GM18909 (cell line): ENCODE measurements around the gene ASZ1.

Experiments used
- ATAC-seq: cut with Tn5 transposase; IDR thresholded peaks from one replicate; pipeline ENCODE4 v1.9.1; 2021; ENCODE audit warnings: mild to moderate bottlenecking; ENCODE audit not compliant: unreplicated experiment, poor library complexity

Gene ASZ1

DNA sequence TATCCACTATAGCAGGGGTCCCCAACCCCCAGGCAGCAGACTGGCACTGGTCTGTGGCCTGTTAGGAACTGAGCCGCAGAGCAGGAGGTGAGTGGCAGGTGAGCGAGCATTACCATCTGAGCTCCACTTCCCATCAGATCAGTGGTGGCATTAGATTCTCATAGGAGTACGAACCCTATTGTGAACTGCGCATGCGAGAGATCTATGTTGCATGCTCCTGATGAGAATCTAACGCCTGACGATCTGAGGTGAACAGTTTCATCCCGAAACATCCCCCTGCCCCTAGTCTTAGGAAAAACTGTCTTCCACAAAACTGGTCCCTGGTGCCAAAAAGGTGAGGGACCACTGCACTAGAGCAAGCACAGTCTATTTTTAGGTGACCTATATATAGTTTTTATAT, 23.6 kb downstream of the ASZ1 start:
- ATAC-seq: no peak

DNA sequence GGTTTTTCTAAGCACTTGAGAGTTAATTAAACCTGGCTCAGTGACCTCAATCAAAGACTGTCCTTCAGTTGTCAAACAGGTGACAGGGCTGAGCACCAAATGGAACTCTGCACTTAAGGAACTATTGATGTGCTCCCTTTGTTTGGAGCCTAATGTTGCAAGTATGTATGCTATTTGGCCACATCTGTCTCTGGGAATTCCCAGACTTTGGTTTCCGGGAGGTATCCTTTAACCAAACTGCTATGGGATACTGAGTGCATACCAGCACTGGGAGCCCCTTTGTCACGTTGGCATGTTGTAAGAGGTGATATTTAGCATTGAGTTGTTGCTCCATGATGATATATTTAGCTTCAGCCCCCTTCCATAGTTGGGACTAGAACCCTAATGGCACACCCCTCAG, 25.2 kb downstream of the ASZ1 start:
- ATAC-seq: no peak

DNA sequence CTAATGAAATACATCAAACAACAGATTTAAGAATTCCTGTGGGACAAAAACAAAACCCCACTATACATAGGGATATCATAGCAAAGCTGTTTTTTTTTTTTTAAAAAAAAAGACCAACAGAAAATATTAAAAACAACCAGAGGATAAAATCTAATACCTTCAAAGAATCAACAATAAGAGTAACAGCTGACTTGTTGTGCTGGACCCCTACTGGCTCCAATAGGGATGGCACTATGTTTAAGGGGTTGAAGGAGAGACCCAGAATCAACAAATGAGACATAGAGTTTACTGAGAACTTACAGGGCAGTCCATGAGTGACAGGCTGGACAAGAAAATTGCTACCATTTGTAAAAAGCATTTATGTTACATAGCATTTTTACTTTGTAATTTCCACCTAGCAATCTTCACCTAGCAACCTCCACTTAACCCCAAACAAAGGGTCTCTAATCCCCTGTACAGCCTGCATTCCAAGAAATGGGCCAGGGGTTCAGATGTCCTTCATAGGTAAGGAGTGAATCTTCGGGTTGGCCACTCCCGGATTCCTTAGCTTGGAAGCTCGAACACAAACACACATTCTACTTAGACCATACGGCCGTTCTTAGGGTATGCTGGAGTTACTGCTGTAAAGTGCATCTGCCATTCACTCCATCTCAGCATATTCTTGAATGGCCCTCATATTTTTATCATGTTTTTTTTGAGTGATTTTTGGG, 25.8 kb downstream of the ASZ1 start:
- ATAC-seq: peak; percentile 51

DNA sequence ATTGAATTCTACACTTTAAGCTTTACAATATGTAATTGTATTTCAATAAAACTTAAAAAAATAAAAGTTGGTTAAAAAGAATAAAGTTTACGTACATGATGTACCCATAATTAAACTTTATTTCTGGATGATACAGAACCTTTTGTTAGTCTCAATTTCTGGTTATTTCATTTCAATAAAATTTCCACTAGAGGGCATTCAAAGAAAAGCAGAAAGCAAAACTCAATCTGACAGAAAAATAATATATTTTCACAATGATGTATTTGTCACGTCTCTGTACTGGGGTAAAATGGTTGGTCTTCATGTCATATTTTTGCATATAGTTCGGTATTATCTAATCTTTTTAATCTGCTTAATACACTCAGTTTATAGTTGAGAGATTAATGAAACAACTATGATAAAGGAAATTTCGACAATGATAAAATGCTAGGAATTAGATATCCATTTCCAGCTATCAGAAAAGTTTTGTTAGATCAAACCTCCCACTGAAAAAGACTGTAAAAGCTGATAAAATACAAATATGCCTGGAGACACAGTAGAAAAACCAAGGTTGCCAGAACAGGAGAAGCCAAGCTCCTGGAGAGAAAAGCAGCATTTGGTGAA, 27.4 kb downstream of the ASZ1 start:
- ATAC-seq: no peak

DNA sequence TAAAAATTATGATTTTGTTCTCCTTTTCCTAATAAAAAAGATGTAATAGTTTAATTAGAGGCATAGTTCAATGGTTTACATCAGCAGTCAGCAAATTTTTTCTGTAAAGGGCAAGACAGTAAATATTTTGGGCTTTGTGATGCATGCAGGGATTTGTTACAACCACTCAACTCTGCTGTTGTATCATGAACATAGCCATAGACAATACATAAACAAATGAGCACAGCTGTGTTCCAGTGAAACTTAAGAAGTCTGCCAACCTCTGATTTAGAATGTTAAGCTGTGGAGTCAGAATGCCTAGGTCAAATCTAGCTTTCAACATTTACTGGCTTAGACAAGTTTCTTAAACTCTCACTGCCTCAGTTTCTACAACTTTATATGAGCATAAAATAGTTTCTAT, 31.6 kb downstream of the ASZ1 start:
- no peak for ATAC-seq

DNA sequence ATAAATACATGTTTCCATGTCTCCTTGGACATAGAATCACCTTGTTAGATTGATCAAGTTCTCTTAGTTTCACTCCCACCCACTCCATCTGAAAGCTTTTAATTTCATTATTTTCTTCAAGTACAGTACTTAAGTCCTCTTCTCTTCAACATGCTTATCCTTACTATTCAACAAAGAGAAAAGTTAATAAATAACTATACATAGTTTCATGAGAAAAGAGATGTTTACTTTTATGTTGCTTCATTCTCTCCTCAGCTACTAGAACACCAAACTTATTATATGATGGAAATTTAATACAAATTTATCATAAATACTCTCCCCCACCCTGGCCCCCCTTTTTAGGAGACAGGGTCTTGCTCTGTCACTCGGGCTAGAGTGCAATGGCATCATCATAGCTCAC, 33.5 kb downstream of the ASZ1 start:
- ATAC-seq: no peak

DNA sequence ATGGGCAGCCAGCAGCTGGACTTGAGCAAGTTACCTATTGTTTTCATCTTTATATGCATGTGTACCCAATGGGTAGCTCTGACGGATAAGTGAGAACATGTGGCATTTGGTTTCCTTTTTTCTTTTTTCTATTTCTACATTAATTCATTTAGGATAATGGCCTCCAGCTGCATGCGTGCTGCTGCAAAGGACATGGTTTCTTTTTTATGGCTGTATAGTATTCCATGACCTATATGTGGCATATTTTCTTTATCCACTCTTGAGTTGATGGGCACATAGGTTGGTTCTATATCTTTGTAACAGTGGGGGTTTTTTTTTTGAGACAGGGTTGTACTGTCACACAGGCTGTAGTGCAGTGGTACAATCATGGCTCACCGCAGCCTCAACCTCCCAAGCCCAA, 37.4 kb downstream of the ASZ1 start:
- ATAC-seq: no peak

DNA sequence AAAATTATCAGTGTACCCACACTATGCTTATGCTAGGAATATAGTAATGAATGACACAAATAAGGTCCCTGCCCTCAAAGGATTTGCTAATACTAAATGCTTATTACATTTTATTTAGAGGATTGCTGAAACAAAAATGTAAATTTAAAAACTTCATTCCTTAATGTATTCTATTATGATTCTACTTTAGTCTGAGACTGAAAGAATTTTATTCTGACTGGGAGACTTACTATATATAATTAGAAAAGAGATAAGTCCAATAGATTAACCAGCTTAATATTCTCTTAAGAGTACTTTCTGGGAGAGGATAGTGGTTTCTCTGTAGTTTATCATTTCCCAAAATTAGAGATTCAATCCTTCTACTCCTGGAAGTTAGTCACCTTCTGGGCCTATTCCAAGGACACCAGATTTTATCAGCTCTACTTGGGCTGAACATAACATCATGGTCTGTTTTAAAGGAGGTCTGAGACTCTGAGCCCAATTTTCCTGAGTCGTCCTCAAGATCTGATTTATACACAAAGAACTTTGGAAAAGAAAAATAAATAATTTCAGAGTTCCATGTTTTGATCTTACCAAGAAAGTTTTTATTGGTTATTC, 41.1 kb downstream of the ASZ1 start:
- ATAC-seq: no peak

DNA sequence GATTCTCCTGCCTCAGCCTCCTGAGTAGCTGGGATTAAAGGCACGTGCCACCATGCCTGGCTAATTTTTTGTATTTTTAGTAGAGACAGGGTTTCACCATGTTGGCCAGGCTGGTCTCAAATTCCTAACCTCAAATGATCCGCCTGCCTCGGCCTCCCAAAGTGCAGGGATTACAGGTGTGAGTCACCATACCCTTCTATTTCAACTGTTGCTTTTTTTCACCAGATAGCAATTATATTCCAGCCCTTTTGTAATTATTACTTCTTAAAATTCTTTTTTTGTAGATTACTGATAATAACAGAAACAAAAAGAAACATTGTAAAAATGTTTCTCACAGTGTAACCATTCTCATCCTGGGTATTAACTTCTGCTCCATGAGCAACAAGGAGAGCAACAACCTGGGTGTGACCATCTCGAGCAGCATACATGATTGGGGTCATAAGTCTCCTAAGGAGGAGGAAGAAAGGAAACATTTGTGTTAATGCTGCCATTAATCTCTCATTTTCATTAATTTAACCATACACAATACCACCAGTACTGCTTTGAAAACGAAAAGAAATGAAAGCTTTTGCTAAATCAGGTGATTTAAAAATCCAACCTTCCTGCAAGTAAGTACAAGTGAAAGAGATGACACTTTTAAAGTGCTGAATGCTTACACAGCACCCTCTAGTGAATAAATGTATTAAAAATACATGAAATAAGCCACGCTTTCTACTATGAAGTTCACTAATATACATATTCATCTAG, 41.8 kb downstream of the ASZ1 start:
- ATAC-seq: peak; percentile 58

DNA sequence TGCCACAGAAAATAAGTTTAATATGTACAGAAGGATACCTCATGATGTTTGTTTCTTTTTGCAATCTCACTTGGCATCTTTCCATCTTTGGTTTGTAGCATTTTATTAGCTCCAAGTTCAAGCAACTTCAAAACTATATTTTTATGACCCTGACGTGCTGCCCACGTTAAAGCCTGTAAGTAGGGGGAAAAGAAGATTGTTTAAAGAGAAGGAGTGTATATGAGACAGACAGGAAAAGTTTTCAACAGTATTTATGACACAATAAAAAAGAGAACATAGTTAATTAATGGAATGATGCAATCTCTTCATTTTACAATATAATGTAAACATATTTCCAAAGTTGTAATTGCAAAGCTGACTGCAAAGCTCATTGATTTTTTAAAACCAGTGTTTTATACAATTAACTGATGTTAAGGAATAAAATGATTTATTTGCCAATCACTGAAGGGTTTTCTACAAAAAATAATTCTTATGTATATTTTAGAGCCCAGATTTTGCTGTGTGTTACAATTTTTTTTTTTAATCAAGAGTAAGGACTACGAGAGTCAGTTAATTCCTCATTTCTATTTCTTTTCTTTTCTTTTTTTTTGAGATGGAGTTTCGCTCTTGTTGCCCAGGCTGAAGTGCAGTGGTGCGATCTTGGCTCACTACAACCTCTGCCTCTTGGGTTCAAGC, 42.5 kb downstream of the ASZ1 start:
- ATAC-seq: no peak

DNA sequence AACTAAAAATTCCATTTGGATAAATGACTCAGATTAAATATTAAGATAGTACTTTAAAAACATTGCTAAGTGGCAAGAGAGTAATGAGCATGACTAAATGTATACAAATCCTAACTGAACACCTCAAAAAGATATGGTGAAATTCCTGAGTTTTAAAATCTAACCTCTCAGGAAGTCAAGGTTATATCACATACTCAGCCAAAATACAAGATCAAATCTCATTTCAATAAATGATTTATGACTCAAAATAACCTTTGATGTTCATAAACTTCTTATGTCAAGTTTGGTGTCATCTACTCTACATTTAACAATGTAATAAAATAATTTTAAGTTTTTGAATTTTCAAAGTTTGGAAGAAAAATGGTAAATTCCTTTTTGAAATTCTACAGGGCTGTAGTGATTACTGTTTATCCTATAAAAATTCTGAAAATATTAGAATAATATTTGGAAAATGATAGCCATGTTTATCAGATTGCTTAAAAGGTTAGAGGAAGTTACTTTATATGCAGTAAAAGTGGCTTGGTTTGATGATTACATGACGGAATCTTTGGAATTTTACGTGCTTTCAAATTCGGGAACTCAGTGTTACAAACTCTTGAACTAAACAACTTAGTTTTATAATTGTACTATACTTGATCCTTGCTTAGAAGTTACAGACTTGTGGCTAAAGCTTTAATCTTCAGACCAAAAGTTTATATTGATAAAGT, 43.7 kb downstream of the ASZ1 start:
- no peak for ATAC-seq

DNA sequence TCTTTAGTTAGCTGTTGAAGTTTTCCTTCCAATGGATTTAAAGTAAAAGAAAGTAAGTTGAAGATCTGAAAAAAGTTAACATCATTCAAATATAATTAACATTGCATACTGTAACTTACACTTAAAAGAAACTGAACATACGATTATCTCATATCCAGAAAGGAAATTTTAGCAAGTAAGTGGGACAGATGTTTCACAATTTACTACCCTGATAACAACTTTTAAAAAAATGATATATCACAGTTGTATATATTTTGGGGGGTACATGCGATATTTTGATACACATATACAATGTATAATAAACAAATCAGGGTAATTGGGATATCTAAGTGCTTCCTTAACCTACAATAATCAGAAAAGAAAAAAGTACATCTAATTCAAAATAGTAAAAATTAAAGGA, 44.2 kb downstream of the ASZ1 start:
- no peak for ATAC-seq

DNA sequence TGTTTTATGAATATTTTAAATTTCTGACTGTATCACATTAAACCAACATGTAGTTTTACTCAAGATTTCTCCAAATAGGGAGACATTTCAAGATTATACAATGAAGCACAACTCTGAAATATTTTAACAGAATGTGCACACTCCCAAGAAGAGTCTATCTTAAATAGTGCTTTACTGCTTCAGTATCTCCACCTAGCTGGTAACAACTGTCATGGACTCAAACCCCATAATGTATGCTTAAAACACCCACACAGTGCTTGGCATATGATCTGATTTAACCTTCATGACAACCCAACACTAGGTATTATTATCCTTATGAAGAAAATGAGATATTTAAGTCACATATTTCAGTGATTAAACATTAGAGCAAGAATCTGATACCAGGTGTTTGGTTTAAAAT, 45.9 kb downstream of the ASZ1 start:
- ATAC-seq: no peak

DNA sequence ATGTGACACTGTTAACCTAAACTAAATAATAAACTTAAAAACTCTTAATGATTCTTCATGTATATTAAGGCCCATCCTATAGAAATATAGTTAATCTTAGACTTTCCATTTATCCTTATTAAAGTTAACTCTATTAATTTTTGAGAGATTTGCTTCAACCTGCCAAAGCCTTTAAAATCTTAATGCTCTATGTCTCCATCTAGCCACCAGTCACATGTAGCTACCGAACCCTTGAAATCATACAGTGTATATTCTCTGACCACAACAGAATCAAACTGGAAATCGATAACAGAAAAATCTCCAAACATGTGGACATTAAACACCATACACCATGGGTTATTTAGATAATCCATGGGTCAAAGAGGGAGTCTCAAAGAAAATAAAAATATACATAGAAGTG, 51.9 kb downstream of the ASZ1 start:
- no peak for ATAC-seq

DNA sequence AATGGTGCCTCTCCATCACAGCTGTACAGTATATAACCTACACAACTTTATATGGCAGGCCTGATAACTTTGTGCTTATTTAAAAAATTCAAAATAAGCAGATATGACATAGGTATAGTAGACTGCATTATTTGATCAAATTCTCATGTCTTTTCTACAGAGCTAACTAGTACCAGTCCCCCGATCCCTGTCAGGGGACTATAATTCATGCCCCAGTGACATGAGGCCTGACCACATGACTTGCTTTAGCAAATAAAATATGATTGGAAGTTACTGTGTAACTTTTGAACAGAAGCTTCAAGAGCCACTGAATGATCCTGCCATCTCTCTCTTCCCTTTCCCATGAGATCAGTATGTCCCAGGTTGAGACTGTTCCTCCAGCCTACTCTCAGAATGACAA, 55.2 kb downstream of the ASZ1 start:
- ATAC-seq: no peak

DNA sequence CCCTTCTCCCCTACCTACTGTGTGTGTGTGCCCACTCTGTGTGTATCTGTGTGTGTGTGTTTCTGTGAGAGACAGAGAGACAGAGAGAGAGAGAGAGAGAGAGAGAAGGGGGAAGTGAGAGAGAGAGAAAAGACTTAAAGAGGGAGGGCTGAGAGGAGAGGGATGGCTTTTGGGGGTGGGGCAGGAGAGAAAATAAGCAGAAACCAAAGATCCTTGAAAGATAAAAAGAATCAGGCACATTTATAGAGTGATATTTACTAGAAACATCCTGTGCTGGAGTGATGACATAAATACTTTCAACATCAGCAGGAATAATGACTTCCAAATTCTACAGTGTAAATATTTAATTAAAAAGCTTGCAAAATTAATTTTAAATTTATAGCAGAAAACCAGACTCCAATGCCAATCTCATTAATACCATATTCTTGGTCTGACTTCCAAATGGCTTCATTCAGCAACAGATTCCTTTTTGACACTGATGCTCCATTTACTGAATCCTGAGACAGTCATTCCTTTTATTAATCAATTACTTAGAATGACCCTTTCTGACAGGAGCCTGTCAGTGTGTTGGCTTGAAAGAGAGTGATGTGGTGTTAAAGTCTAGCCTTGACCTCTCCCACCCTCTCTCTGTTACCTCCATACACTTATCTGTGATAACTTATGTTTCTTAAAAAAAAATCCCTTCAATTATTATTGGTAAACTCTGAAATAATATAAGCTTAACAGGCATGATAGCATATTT, 62.8 kb downstream of the ASZ1 start:
- no peak for ATAC-seq

DNA sequence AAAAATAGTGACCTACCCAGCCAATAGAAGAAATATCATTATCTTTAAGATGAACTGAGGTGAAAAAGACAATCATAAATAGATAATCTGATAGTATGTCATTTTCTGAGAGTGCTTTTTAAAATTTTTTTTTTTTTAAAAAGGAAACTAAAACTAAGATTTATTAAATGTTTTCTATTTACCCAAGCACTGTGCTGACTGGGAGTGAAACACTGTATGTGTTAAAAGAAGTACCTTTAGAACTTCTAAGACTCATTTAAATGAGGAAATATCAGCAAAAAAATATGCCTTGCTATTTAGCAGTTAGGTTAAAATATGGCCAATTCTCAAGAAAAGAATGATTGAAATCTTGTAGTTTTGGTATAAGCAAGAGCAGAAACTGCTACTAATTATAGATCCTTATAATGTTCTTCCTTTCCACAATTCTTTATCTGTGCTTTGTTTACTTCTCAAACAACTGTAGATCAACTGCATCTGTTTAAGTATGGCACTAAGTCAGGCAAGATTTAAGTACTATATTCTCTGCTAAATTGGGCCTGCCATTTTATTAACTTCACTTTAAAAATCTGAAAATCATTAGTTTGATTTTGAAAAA, 64.9 kb downstream of the ASZ1 start:
- no peak for ATAC-seq

DNA sequence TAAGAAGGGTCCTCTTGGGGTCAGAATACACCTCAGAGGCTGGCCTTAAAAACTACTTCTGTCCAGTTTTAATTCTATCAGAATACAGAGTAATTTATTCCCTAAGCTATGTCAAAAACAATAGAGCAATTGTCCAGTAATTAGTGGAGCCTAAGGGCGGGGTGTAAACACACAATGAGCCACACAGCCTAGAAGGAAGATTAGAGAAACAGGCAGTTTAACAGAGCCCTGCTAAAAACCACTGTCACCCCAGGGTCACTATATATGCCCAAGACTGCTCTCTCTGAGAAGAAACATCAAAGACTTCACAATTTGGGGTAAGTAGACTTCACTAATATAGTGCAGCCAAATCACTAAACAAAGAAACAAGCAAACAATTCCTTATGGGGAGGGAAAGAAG, 77.3 kb downstream of the ASZ1 start:
- ATAC-seq: no peak

DNA sequence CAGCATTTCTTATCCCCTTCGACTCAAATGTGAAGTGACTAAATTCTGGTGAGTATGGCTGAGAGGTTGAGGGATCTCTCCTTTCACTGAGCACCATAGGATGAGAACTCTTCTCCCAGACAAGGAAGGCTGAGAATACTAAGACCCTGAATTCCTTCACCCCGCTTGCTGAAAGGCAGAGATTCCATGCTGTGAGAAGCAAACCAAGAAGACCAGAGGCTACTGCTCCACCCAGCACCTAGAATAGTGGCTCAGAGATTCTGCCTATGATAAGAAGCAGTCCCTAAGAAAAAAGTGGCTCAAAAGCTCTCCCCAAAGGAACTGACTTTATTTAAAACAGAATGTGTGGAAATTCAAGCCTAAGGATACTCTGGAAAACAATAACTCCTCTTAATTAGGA, 77.7 kb downstream of the ASZ1 start:
- no peak for ATAC-seq
